Dendritic cell treated with granulocyte-macrophage colony-stimulating factor and Interleukin-4, amounts not matched to agents 40 ng/mL and 50 ng/mL, for 4 days (primary cell): ENCODE data around the gene RPS15A.
"Not testable (repeated sequence)": the region's sequence is repeated elsewhere in the genome, so short reads cannot be mapped to it uniquely, and the experiment has no call there.

Source experiments
- H3K27ac Mint-ChIP-seq: one replicate; pipeline ENCODE4 v1.8.0; 2022; ENCODE audit warnings: mild to moderate bottlenecking, mixed read lengths
- H3K27me3 Mint-ChIP-seq: one replicate; pipeline ENCODE4 v1.8.0; 2022; ENCODE audit warnings: mild to moderate bottlenecking, mixed read lengths
- H3K36me3 Mint-ChIP-seq: one replicate; pipeline ENCODE4 v1.8.0; 2022; ENCODE audit warnings: low read depth, mixed read lengths
- H3K4me1 Mint-ChIP-seq: one replicate; pipeline ENCODE4 v1.8.0; 2022; ENCODE audit warnings: low read depth, mixed read lengths
- H3K4me3 Mint-ChIP-seq: one replicate; pipeline ENCODE4 v1.8.0; 2022; ENCODE audit warnings: mild to moderate bottlenecking, moderate library complexity, mixed read lengths
- H3K9me3 Mint-ChIP-seq: one replicate; pipeline ENCODE4 v1.8.0; 2022; ENCODE audit warnings: mixed read lengths
- intact Hi-C: fragments of 100-400 bp; cut with micrococcal nuclease; formaldehyde crosslinking; loops from one replicate; pipeline ENCODE4 v1.15.0; 2022

Gene RPS15A

DNA sequence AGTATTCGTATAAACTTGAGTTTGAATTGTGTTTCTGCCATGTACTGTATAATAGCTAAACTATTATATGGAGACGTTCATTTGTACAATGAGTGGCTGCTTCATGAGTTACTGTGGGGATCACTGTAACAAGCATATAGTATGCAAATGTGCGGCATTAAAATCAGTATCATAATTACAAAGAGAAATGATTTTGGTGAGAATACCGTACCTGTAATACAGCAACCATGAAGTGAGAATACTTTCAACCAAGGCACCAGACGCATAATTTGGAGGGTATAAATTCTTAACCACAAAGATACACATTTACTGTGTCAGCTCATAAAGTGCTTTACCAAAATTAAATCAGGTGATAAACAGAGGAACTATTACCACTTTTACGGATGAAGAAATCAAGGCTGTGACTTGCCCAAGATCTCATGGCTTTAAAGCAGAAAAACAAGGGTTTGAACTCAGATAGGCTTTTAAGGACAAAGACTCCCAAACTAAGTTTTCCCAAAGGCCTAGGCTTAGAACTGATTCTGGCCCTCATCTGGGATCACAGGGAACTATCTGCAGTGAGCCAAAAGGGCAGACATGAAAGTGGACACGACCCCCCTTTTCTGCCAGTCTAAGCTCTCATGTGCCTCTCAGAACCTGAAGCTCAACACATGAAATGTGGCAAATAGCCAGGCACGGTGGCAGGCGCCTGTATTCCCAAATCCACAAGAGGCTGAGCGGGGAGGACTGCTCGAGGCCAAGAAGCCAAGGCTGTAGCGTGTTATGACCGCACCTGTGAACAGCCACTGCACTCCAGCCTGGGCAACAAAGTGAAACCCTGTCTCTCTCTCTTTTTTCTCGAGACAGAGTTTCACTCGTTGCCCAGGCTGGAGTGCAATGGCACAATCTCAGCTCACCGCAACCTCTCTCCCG, 6.4 kb downstream of the RPS15A start:
- Mint-ChIP-seq H3K36me3 (peaks cover 65% of the 10 kb centered on the region), H3K27ac (no peak overlapping the region), H3K4me1 (peaks cover 36% of the 10 kb centered on the region)

GRCh38 chr16:18782697-18783429, 7.3 kb downstream of the RPS15A start:
- Mint-ChIP-seq H3K9me3 (no peaks in the 10 kb centered on the region), H3K36me3 (peaks cover 57% of the 10 kb centered on the region), H3K27me3 (no peaks in the 10 kb centered on the region), H3K27ac (no peak overlapping the region), H3K4me1 (peaks cover 27% of the 10 kb centered on the region), H3K4me3 (no peak overlapping the region)
- intact Hi-C loops, result no loop called here

More for the DNA sequence above, 6.4 kb downstream of the RPS15A start:
- no peak overlapping the region for H3K4me3 Mint-ChIP-seq
- intact Hi-C loops, result no loop called here
- no peaks in the 10 kb centered on the region for H3K9me3 Mint-ChIP-seq
- no peaks in the 10 kb centered on the region for H3K27me3 Mint-ChIP-seq

GRCh38 chr16:18781232-18781631, 8.9 kb downstream of the RPS15A start:
- peaks cover 21% of the 10 kb centered on the region for H3K4me1 Mint-ChIP-seq
- intact Hi-C loops, H3K4me3 Mint-ChIP-seq, H3K9me3 Mint-ChIP-seq, H3K27me3 Mint-ChIP-seq, H3K27ac Mint-ChIP-seq: not testable (repeated sequence)
- H3K36me3 Mint-ChIP-seq, result peaks cover 40% of the 10 kb centered on the region

DNA sequence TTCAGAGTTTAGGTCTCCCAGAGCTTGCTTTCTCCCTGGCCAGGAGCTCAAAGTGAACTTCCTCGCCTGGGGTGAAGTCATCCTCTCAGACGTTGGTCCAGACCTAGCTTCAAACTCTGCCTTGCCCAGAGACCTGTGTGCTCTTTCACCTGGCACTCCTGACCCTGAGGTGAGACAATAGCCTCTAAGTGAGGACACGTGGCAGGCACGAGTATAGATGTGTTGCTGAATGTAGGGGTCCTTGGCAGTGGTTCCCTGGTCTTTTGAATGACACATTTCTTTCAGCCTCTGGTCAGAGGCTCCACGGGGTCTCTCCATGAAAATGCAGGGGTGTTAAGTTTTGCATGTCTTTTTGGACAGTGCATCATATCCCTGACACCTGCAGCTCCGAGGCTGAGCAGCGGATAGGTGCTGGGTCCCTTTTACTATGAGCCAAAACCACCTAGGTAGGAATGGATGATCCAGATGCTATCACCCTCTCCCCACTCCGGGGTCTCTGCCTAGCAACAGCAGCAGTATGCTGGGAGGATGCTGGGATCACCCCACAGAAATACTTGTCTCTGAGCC, 9.6 kb downstream of the RPS15A start:
- intact Hi-C loops, H3K27ac Mint-ChIP-seq: not testable (repeated sequence)
- H3K36me3 Mint-ChIP-seq, result peaks cover 34% of the 10 kb centered on the region

GRCh38 chr16:18777664-18778063, 12.5 kb downstream of the RPS15A start:
- peaks cover 14% of the 10 kb centered on the region for H3K4me1 Mint-ChIP-seq
- H3K36me3 Mint-ChIP-seq, H3K9me3 Mint-ChIP-seq, intact Hi-C loops, H3K27me3 Mint-ChIP-seq, H3K27ac Mint-ChIP-seq, H3K4me3 Mint-ChIP-seq: not testable (repeated sequence)

More for the DNA sequence above, 9.6 kb downstream of the RPS15A start:
- H3K9me3 Mint-ChIP-seq, H3K27me3 Mint-ChIP-seq, H3K4me3 Mint-ChIP-seq: not testable (repeated sequence)
- H3K4me1 Mint-ChIP-seq, result peaks cover 18% of the 10 kb centered on the region

- peaks cover 14% of the 10 kb centered on the region for H3K4me1 Mint-ChIP-seq
- H3K36me3 Mint-ChIP-seq, H3K27me3 Mint-ChIP-seq, H3K27ac Mint-ChIP-seq, H3K9me3 Mint-ChIP-seq, H3K4me3 Mint-ChIP-seq, intact Hi-C loops: not testable (repeated sequence)
Observed at GRCh38 chr16:18776334-18776733, 13.8 kb downstream of the RPS15A start.

GRCh38 chr16:18774651-18775050, 15.5 kb downstream of the RPS15A start:
- H3K4me3 Mint-ChIP-seq, H3K36me3 Mint-ChIP-seq, H3K27me3 Mint-ChIP-seq, intact Hi-C loops, H3K27ac Mint-ChIP-seq, H3K9me3 Mint-ChIP-seq: not testable (repeated sequence)
- peaks cover 14% of the 10 kb centered on the region for H3K4me1 Mint-ChIP-seq

DNA sequence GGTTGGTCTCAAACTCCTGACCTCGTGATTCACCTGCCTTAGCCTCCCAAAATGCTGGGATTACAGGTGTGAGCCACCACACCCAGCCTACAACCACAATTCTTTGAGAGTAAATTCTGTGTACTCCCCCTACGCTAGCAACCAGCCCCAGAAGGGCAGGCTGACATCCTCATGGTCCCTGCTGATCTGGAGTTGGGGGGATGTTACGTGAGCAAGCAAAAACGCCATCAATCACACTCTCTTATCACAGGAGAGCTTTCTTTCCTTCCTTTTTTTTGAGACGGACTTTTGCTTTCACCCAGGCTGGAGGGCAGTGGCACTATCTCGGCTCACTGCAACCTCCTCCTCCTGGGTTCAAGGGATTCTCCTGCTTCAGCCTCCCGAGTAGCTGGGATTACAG, 18.0 kb downstream of the RPS15A start:
- H3K36me3 Mint-ChIP-seq, H3K4me3 Mint-ChIP-seq, H3K9me3 Mint-ChIP-seq, H3K27me3 Mint-ChIP-seq, intact Hi-C loops, H3K27ac Mint-ChIP-seq: not testable (repeated sequence)
- peaks cover 14% of the 10 kb centered on the region for H3K4me1 Mint-ChIP-seq

- H3K4me1 Mint-ChIP-seq, H3K27ac Mint-ChIP-seq, H3K36me3 Mint-ChIP-seq: not testable (repeated sequence)
Observed at GRCh38 chr16:18770336-18770962, 19.7 kb downstream of the RPS15A start.

DNA sequence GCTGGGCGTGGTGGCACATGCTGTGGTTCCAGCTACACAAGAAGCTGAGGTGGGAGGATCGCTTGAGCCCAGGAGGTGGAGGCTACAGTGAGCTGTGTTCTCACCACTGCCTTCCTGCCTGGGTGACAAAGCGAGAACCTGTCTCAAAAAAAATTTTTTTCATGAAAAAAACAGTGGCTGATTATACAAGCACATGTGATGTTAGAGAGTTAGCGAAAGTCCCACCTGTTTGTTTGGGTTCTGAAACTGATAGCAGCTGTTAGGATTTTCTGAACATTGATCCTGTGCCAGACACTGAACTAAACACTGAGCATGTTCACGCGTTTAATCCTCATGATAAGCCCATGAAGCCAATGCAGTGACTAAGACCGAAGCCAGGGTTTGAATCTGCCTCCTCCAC, 22.9 kb downstream of the RPS15A start:
- H3K9me3 Mint-ChIP-seq, H3K4me3 Mint-ChIP-seq, H3K36me3 Mint-ChIP-seq, H3K27ac Mint-ChIP-seq, intact Hi-C loops, H3K27me3 Mint-ChIP-seq, H3K4me1 Mint-ChIP-seq: not testable (repeated sequence)

More at GRCh38 chr16:18770336-18770962, 19.7 kb downstream of the RPS15A start:
- H3K4me3 Mint-ChIP-seq, H3K9me3 Mint-ChIP-seq, H3K27me3 Mint-ChIP-seq, intact Hi-C loops: not testable (repeated sequence)

GRCh38 chr16:18762713-18763112, 27.4 kb downstream of the RPS15A start:
- H3K27me3 Mint-ChIP-seq, H3K36me3 Mint-ChIP-seq, H3K9me3 Mint-ChIP-seq, intact Hi-C loops, H3K27ac Mint-ChIP-seq, H3K4me3 Mint-ChIP-seq, H3K4me1 Mint-ChIP-seq: not testable (repeated sequence)

GRCh38 chr16:18759598-18760520, 30.3 kb downstream of the RPS15A start:
- H3K4me3 Mint-ChIP-seq, H3K27ac Mint-ChIP-seq, H3K36me3 Mint-ChIP-seq, intact Hi-C loops, H3K27me3 Mint-ChIP-seq, H3K9me3 Mint-ChIP-seq, H3K4me1 Mint-ChIP-seq: not testable (repeated sequence)

DNA sequence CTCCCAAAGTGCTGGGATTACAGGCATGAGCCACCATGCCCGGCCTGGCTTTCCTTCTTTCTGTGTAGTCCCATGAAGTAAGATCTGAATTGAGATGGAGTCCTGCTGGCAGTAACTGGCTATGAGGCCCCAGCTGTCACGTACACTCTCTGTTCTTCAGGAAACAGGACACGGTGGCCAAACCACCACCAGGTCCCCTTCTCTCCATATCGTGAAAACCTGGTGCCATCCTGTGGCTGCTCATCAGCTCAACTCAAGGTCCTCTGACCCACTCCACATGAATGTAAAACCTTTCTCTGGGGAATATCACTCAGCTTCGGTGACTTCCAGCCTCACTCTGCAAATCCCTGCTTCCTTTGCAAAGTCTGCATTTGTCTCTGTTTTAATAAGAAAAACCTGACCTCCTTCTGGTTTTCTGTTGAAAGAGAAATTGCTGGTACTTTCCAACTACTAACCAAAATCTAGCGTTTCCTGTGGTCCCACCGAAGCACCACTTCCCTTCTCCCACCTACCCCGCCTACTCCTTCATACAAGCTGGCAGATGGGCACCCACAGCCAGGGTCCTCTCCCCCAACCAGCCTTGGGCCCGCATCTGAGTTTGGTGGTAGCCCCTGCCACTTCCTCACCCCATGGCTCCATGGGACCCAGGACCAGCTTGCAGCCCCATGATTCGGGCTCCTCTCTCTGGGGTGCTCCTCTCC, 32.0 kb downstream of the RPS15A start:
- H3K27me3 Mint-ChIP-seq, H3K27ac Mint-ChIP-seq, intact Hi-C loops, H3K4me3 Mint-ChIP-seq, H3K4me1 Mint-ChIP-seq, H3K36me3 Mint-ChIP-seq, H3K9me3 Mint-ChIP-seq: not testable (repeated sequence)
